ENCODE measurements around the gene MECP2.
"Not testable (repeated sequence)": the region's sequence is repeated elsewhere in the genome, so short reads cannot be mapped to it uniquely, and the experiment has no call there.

The MECP2 gene

GRCh38 chrX:153989973-153990655, 107.4 kb downstream of the MECP2 start:
- no peak for DNase-seq

GRCh38 chrX:153988493-153988892, 109.0 kb downstream of the MECP2 start:
- DNase-seq = no peak

- peak in 1 of 14 donors; percentile 61 for DNase-seq
These were observed 113.0 kb downstream of the MECP2 start for GRCh38 chrX:153984351-153985178.

- no peak for DNase-seq
These were observed 114.2 kb downstream of the MECP2 start for GRCh38 chrX:153983321-153983801.

- peak in 1 of 14 donors; percentile 22 for DNase-seq
These were observed 115.6 kb downstream of the MECP2 start for GRCh38 chrX:153981771-153982533.

- DNase-seq = no peak
These were observed 116.3 kb downstream of the MECP2 start for GRCh38 chrX:153981231-153981630.

- not testable (repeated sequence) for DNase-seq
These were observed 117.1 kb downstream of the MECP2 start for GRCh38 chrX:153980394-153980793.

GRCh38 chrX:153974726-153975286, 122.7 kb downstream of the MECP2 start:
- no peak for DNase-seq

GRCh38 chrX:153974003-153974725, 123.4 kb downstream of the MECP2 start:
- DNase-seq = no peak

GRCh38 chrX:153973127-153974002, 124.2 kb downstream of the MECP2 start:
- no peak for DNase-seq

- DNase-seq = peak in 13 of 14 donors; percentile 44 to 90 (median 78)
These were observed 125.0 kb downstream of the MECP2 start, which contains the start of gene TMEM187 for GRCh38 chrX:153972368-153973126. Gene TMEM187, plus strand, starts transcription at chrX:153972754. Its CDS starts 9,309 bp downstream, at chrX:153982063.

Data from C1 segment of cervical spinal cord (tissue), 14 donors.